Ovary (tissue), 3 donors: ENCODE data around the gene RPL37A.

Source experiments
- EP300 ChIP-seq: sonication (generic); formaldehyde crosslinking; IDR thresholded peaks from one replicate; pipeline ENCODE4 v1.6.1; 2017; ENCODE audit warnings: antibody characterized with exemption
- TF ChIP-seq, protein P1 (sequence below), 3 donors: fragments of 450-650 bp in 2 of 3; fragments of 200-600 bp in 1 of 3; IDR thresholded peaks; one replicate each; pipeline versions ENCODE4 v1.5.1 to v1.8.0; 2016 to 2022; ENCODE audit warnings: antibody characterized with exemption in 3 of 3, mild to moderate bottlenecking in 1 of 3
- donor health status: DM: no; HTN: no; CAD: no.

DNA sequence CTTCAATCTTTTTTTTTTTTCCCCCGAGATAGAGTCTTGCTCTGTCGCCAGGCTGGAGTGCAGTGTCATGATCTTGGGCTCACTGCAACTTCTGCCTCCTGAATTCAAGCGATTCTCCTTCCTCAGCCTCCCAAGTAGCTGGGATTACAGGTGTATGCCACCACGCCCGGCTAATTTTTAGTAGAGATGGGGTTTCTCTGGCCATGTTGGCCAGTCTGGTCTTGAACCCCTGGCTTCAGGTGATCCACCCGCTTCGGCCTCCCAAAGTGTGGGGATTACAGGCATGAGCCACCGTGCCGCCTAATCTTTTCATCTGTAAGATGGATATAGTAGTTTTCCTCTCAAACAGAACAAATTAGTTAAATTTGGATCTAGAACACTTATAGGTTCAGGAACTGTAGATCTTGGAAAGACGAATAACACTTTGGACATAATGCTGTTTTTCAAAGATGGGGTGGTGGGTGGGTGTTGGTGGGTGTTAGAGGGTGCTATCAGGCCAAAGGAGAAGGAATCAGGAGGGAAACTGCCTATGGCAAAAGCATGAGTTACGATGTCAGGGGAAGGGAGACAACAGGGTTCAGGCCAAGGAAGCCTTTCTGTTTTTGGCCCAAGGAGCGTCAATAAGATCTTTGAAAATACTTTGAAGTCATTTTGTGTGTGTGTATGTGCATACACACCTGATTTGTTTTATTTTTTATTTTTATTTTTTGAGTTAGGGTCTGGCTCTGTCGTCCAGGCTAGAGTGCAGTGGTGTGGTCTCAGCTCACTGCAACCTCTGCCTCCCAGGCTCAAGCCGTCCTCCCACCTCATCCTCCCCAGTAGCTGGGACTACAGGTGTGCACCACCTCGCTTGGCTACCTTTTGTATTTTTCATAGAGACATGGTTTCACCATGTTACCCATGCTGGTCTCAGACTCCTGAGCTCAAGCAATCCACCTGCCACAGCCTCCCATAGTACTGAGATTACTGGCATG lies 6.8 kb downstream of the RPL37A start:
- TF ChIP-seq, protein P1, sequence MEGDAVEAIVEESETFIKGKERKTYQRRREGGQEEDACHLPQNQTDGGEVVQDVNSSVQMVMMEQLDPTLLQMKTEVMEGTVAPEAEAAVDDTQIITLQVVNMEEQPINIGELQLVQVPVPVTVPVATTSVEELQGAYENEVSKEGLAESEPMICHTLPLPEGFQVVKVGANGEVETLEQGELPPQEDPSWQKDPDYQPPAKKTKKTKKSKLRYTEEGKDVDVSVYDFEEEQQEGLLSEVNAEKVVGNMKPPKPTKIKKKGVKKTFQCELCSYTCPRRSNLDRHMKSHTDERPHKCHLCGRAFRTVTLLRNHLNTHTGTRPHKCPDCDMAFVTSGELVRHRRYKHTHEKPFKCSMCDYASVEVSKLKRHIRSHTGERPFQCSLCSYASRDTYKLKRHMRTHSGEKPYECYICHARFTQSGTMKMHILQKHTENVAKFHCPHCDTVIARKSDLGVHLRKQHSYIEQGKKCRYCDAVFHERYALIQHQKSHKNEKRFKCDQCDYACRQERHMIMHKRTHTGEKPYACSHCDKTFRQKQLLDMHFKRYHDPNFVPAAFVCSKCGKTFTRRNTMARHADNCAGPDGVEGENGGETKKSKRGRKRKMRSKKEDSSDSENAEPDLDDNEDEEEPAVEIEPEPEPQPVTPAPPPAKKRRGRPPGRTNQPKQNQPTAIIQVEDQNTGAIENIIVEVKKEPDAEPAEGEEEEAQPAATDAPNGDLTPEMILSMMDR (IDR thresholded peaks at IDR 0.05): no peak
- no peak for TF ChIP-seq EP300
